Erythroblast (primary cell): ENCODE data around the gene CALHM2.

Source experiments
- GATA1 ChIP-seq: IDR thresholded peaks from 2 replicates; pipeline ENCODE4 v1.6.1; 2011; ENCODE audit warnings: low read depth, mild to moderate bottlenecking, control low read depth, low read length, moderate library complexity
- POLR2A ChIP-seq: IDR thresholded peaks from 2 replicates; pipeline ENCODE4 v1.6.1; 2011; ENCODE audit warnings: mild to moderate bottlenecking, low read length

GRCh38 chr10:103495321-103495720, 43.2 kb upstream of the CALHM2 start:
- TF ChIP-seq POLR2A (no peak), GATA1 (no peak)
